SU-DHL-6 (cell line): Measurements from ENCODE around the gene APBB2.

Source experiments
- CTCF ChIP-seq: fragments of 200-600 bp; sonication (generic); IDR thresholded peaks from one replicate; pipeline ENCODE4 v1.5.1; 2017; ENCODE audit warnings: antibody characterized with exemption, mild to moderate bottlenecking, low read length, moderate library complexity; ENCODE audit not compliant: insufficient read depth, poor library complexity, severe bottlenecking
- EZH2phosphoT487 ChIP-seq: fragments of 200-600 bp; sonication (generic), shearing (Covaris generic); conservative IDR thresholded peaks from 2 replicates; pipeline ENCODE4 v1.6.1; 2018; ENCODE audit warnings: mild to moderate bottlenecking, antibody characterized with exemption, low read length, moderate library complexity, mixed read lengths

GRCh38 chr4:40924793-40925117, 289.6 kb downstream of the APBB2 start:
- TF ChIP-seq CTCF = no peak
- TF ChIP-seq EZH2phosphoT487 = no peak
